HCEC 1CT (cell line): Measurements from ENCODE around the gene SLC25A25.
"Not testable (repeated sequence)": the region's sequence is repeated elsewhere in the genome, so short reads cannot be mapped to it uniquely, and the experiment has no call there.

ENCODE experiments used
- DNase-seq: peaks from one replicate; pipeline ENCODE4 v3.0.0-alpha.2; 2017

The SLC25A25 gene

GRCh38 chr9:128127990-128128835 lies 60.2 kb downstream of the SLC25A25 start:
- peak; percentile 91 for DNase-seq

- DNase-seq = no peak
These were observed 61.0 kb downstream of the SLC25A25 start for GRCh38 chr9:128128836-128129590.

- DNase-seq = not testable (repeated sequence)
These were observed 62.1 kb downstream of the SLC25A25 start for GRCh38 chr9:128129976-128130590.

- not testable (repeated sequence) for DNase-seq
These were observed 62.6 kb downstream of the SLC25A25 start for GRCh38 chr9:128130651-128131050.

GRCh38 chr9:128131346-128131745 lies 63.3 kb downstream of the SLC25A25 start:
- DNase-seq = not testable (repeated sequence)

GRCh38 chr9:128132139-128132538 lies 64.1 kb downstream of the SLC25A25 start:
- DNase-seq = not testable (repeated sequence)

- DNase-seq = not testable (repeated sequence)
These were observed 67.5 kb downstream of the SLC25A25 start for GRCh38 chr9:128135561-128135960.

GRCh38 chr9:128136816-128137793 lies 69.1 kb downstream of the SLC25A25 start:
- DNase-seq = peak; percentile 60

GRCh38 chr9:128138001-128138400 lies 70.0 kb downstream of the SLC25A25 start:
- DNase-seq = no peak

GRCh38 chr9:128139621-128140020 lies 71.6 kb downstream of the SLC25A25 start:
- DNase-seq = no peak

- DNase-seq = no peak
These were observed 73.6 kb downstream of the SLC25A25 start for GRCh38 chr9:128141604-128142003.

- no peak for DNase-seq
These were observed 74.0 kb downstream of the SLC25A25 start for GRCh38 chr9:128142061-128142460.

- no peak for DNase-seq
These were observed 74.6 kb downstream of the SLC25A25 start for GRCh38 chr9:128142596-128142995.

GRCh38 chr9:128143525-128144238 lies 75.7 kb downstream of the SLC25A25 start:
- no peak for DNase-seq

- no peak for DNase-seq
These were observed 76.5 kb downstream of the SLC25A25 start for GRCh38 chr9:128144239-128145181.

GRCh38 chr9:128145536-128145935 lies 77.5 kb downstream of the SLC25A25 start:
- DNase-seq = no peak

- no peak for DNase-seq
These were observed 77.9 kb downstream of the SLC25A25 start for GRCh38 chr9:128145951-128146351.

- no peak for DNase-seq
These were observed 78.6 kb downstream of the SLC25A25 start for GRCh38 chr9:128146591-128147120.

GRCh38 chr9:128148509-128149000 lies 80.5 kb downstream of the SLC25A25 start:
- no peak for DNase-seq
